HG02852 (cell line): ENCODE measurements around the gene CASP2.

Experiments used
- ATAC-seq: cut with Tn5 transposase; IDR thresholded peaks from one replicate; pipeline ENCODE4 v1.9.1; 2021; ENCODE audit warnings: mild to moderate bottlenecking, moderate library complexity; ENCODE audit not compliant: unreplicated experiment

CASP2 gene

GRCh38 chr7:143287935-143288826, at the start of gene CASP2:
Gene CASP2 (plus strand): TSS chr7:143288351. CDS start chr7:143288456, 105 bp downstream.
- peak; percentile 86 for ATAC-seq

- no peak for ATAC-seq
These were observed 48.3 kb upstream of the CASP2 start for GRCh38 chr7:143239813-143240212.

- peak; percentile 94 for ATAC-seq
These were observed 47.6 kb upstream of the CASP2 start for GRCh38 chr7:143240291-143241168.

GRCh38 chr7:143242306-143242705, 45.8 kb upstream of the CASP2 start:
- ATAC-seq, result no peak

- ATAC-seq, result no peak
These were observed 45.0 kb upstream of the CASP2 start for GRCh38 chr7:143243111-143243510.

GRCh38 chr7:143243614-143244013, 44.5 kb upstream of the CASP2 start:
- no peak for ATAC-seq

GRCh38 chr7:143244321-143244720, 43.8 kb upstream of the CASP2 start:
- no peak for ATAC-seq

GRCh38 chr7:143245123-143245522, 43.0 kb upstream of the CASP2 start:
- no peak for ATAC-seq

- ATAC-seq, result no peak
These were observed 40.8 kb upstream of the CASP2 start for GRCh38 chr7:143247372-143247771.

GRCh38 chr7:143248761-143249354, 39.3 kb upstream of the CASP2 start:
- no peak for ATAC-seq

- ATAC-seq, result no peak
These were observed 38.0 kb upstream of the CASP2 start for GRCh38 chr7:143250199-143250598.

- ATAC-seq, result no peak
These were observed 37.3 kb upstream of the CASP2 start for GRCh38 chr7:143250822-143251221.

GRCh38 chr7:143252006-143252405, 36.1 kb upstream of the CASP2 start:
- ATAC-seq, result no peak

- ATAC-seq, result no peak
These were observed 32.6 kb upstream of the CASP2 start for GRCh38 chr7:143255564-143255963.

- no peak for ATAC-seq
These were observed 31.8 kb upstream of the CASP2 start for GRCh38 chr7:143256325-143256724.

GRCh38 chr7:143256932-143257331, 31.2 kb upstream of the CASP2 start:
- peak; percentile 76 for ATAC-seq

- ATAC-seq, result no peak
These were observed 30.6 kb upstream of the CASP2 start for GRCh38 chr7:143257501-143257900.

- ATAC-seq, result no peak
These were observed 29.3 kb upstream of the CASP2 start for GRCh38 chr7:143258831-143259230.

- no peak for ATAC-seq
These were observed 28.4 kb upstream of the CASP2 start for GRCh38 chr7:143259765-143260164.

GRCh38 chr7:143261901-143262300, 26.2 kb upstream of the CASP2 start:
- ATAC-seq, result no peak
